Measurements from ENCODE around the gene SND1.

Gene SND1

DNA sequence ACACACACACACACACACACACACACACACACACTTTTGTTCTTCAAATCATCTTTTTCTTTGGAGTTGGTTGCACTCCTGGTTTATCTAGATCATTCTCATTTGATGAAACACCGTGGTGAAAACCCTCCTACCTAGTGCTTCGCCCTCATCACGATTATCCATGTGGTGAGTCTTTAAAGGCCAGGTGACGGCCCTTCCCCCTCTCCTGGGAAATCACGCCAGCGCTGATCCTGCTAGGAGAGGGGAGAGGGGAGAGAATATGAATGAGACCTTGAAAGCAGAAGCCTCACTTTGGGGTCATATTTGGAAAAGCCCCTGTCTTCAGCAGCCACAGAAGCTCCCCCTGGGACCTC, 483.1 kb downstream of the SND1 start:
- no peak overlapping the region for H3K4me3 ChIP-seq (ENCODE audit: low read depth, low read length)
- TF ChIP-seq CTCF (IDR thresholded peaks at IDR 0.05; ENCODE audit: borderline replicate concordance, insufficient read depth, low read depth, low read length) = no peak

- TF ChIP-seq CTCF (IDR thresholded peaks at IDR 0.05; ENCODE audit: borderline replicate concordance, insufficient read depth, low read depth, low read length) = peak; percentile 92
- H3K4me3 ChIP-seq (ENCODE audit: low read depth, low read length) = peak overlapping the region; percentile 61
These were observed 483.7 kb downstream of the SND1 start for GRCh38 chr7:128135515-128136214.

DNA sequence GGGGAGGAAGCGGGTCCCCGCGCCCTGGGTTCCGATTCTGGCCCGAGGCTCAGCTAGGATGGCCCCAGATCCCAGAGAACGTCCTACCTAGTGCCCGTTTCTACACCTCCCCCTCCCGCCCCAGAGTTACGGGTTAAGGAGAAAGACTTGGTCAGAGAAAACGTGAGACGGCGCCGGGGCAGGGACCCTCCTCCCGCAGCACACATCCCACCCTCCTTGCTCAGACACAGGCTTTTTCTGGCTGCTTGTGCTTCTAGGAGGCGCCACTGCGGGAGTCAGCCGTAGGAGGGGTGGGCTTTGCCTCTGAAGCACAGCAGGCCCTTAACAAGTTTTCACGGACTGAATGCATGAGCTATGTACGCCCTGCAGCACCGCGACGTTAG, 484.2 kb downstream of the SND1 start:
- peak overlapping the region; percentile 61 for H3K4me3 ChIP-seq (ENCODE audit: low read depth, low read length)
- no peak for TF ChIP-seq CTCF (IDR thresholded peaks at IDR 0.05; ENCODE audit: borderline replicate concordance, insufficient read depth, low read depth, low read length)

GRCh38 chr7:128137181-128137580, 485.2 kb downstream of the SND1 start:
- TF ChIP-seq CTCF (IDR thresholded peaks at IDR 0.05; ENCODE audit: borderline replicate concordance, insufficient read depth, low read depth, low read length) = no peak
- no peak overlapping the region for H3K4me3 ChIP-seq (ENCODE audit: low read depth, low read length)

DNA sequence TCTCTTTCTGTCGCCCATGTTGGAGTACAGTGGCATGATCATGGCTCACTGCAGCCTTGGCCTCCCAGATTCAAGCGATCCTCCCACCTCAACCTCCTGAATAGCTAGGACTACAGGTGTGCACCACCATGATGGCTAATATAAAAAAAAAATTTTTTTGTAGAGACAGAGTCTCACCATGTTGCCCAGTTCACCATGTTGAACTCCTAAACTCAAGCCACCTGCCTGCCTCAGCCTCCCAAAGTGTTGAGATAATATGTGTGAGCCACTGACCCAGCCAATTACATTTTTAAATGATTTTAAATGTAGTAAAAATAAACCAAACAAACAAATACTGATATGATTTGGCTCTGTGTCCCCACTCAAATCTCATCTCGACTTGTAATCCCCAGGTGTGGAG, 487.4 kb downstream of the SND1 start:
- no peak for TF ChIP-seq CTCF (IDR thresholded peaks at IDR 0.05; ENCODE audit: borderline replicate concordance, insufficient read depth, low read depth, low read length)
- no peak overlapping the region for H3K4me3 ChIP-seq (ENCODE audit: low read depth, low read length)

- H3K4me3 ChIP-seq (ENCODE audit: low read depth, low read length) = no peak overlapping the region
- TF ChIP-seq CTCF (IDR thresholded peaks at IDR 0.05; ENCODE audit: borderline replicate concordance, insufficient read depth, low read depth, low read length) = no peak
These were observed 489.7 kb downstream of the SND1 start for GRCh38 chr7:128141683-128142195.

Data from GM12875 (cell line).